MG63 (cell line): ENCODE results near the gene CFAP45. TPM values are rescaled to one million over a fixed set of nuclear protein-coding genes. Genes with fewer than 3 reads are reported as not detected.
"Not testable (repeated sequence)": the region's sequence is repeated elsewhere in the genome, so short reads cannot be mapped to it uniquely, and the experiment has no call there.

Experiments used
- DNase-seq: peaks from one replicate; pipeline ENCODE4 v3.0.0-alpha.2; 2020
- H3K27me3 ChIP-seq: fragments of 250-450 bp; sonication (Bioruptor Pico); 2 replicates; pipeline ENCODE4 v1.5.1; 2020; ENCODE audit warnings: mild to moderate bottlenecking, moderate library complexity
- H3K36me3 ChIP-seq: fragments of 250-450 bp; sonication (Bioruptor Pico); 2 replicates; pipeline ENCODE4 v1.5.1; 2020; ENCODE audit warnings: mild to moderate bottlenecking, moderate library complexity
- H3K4me3 ChIP-seq: fragments of 250-450 bp; sonication (Bioruptor Pico); 2 replicates; pipeline ENCODE4 v1.5.1; 2020; ENCODE audit warnings: mild to moderate bottlenecking, moderate library complexity
- H3K9me3 ChIP-seq: fragments of 250-450 bp; sonication (Bioruptor Pico); 2 replicates; pipeline ENCODE4 v1.5.1; 2020; ENCODE audit warnings: mild to moderate bottlenecking, moderate library complexity
- total RNA-seq: library from RNA; depleted of rRNA; stranded (reverse); fragments of >200 nt; shearing (Covaris generic); gene quantifications from 2 replicates; pipeline ENCODE4 v1.2.3, GENCODE V29; 2014; ENCODE audit warnings: low replicate concordance

CFAP45 gene
- total RNA-seq, 1 experiment from 2014 or later: 0.10 TPM

DNA sequence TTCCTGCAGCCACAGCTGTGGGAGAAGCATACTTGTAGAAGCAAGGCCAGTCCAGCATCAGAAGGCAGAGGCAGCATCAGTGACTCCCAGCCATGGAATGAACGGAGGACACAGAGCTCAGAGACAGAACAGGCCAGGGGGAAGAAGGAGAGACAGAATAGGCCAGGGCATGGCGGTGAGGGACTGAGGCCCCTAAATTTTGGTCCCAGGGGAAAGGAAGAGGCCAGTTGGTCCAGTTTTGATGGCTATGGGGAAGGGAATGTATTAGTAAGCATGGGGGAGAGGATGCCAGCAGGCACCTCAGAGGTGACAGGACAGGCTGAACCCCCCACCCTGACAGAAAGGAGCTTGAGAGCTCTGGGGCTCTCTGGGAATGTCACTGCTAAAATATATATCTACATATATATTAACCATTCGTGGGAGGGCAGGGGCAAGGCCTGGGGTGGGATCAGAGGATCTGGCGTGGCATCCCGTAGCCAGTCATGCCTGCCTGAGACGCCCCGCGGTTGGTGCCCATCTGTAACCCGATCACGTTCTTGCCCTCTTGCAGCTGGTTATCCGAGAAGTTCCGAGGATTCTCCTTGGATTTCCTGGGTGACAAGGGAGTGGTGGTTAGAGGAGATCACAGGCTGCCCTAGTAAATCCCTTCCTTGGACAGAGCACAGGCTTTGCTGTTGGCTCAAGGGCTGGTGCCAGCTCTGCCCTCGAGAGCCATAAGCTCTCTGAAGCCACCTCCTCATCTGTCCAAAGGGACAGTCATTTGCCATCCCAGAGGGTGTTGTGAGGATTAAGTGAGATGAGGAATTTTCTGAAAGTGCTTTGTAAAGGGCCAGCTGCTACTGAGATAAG lies 18.6 kb upstream of the CFAP45 start:
- Histone ChIP-seq H3K9me3 (no peaks in the 10 kb centered on the region), H3K4me3 (no peak overlapping the region), H3K27me3 (no peaks in the 10 kb centered on the region), H3K36me3 (peaks cover 85% of the 10 kb centered on the region)
- DNase-seq: no peak

DNA sequence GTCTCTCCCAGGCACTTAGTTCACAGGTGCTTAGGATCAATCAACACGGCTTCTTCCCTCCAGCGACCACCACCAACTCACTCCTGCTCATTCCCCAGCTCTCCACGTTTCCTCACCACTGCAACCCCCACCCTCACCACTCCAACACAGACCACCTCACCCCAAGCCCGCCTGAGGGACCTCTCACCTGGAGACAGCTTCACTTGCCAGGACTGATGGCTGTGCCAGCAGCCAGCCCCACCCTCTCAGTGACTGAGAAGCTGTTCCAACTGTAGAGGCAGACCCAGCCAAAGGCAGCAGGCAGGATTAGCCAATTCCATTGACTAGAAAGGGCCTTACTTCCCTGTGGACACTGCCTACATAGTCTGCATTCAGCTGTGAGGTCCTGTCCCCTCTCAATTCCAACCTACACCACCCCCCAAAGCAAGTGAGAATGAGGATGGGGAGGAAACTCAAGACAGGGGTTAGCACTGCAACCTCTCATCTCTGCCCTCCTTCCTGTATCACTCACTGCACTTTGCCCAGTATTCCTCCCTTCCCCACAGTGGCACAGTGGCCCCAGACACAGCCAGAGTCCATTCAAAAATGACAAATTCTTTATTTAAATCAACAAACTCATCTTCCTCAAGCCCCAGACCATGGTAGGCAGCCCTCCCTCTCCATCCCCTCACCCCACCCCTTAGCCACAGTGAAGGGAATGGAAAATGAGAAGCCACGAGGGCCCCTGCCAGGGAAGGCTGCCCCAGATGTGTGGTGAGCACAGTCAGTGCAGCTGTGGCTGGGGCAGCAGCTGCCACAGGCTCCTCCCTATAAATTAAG lies 17.8 kb upstream of the CFAP45 start:
- no peak overlapping the region for H3K4me3 ChIP-seq
- H3K9me3 ChIP-seq: no peaks in the 10 kb centered on the region
- H3K27me3 ChIP-seq: no peaks in the 10 kb centered on the region
- peak; percentile 14 for DNase-seq
- H3K36me3 ChIP-seq: peaks cover 77% of the 10 kb centered on the region

DNA sequence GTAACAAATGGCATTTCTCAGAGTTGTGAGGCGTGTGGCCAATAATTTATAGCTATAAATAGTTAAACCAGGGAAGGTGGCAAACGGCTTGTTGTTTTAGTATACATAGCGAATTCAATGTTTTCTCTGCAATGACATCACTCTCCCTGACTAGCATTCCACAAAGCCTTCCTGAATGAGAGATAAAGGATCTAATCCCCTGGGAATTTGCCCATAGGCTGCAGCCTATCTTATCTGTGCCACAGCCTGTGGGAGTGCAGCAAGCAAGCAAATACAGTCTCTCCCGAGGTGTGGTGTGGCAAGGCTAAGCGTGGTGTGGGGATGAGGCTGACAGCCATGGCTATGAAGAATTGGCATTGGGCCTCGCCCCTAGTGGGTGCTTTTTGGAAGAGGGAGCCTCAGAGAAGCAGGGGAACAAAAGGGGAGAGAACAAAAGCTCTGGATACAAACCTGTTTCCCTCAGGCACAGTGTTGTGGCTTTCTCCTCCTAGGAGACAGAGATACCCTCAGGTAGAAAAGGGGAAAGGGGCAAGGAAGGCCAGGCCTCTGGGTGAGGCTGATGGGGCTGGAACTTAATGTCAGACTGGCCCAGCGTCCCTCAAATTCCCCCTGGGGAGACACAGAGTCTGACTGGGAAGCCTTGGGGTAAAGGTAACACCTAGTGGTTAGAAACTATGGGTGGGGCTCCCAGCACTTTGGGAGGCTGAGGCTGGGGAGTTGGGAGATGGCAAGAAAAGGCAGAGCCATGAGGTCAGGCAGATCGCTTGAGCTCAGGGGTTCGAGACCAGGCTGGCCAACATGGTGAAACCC lies 16.5 kb upstream of the CFAP45 start:
- peak; percentile 86 for DNase-seq
- H3K36me3 ChIP-seq: peaks cover 64% of the 10 kb centered on the region
- H3K27me3 ChIP-seq: no peaks in the 10 kb centered on the region
- H3K9me3 ChIP-seq: no peaks in the 10 kb centered on the region
- H3K4me3 ChIP-seq: no peak overlapping the region

DNA sequence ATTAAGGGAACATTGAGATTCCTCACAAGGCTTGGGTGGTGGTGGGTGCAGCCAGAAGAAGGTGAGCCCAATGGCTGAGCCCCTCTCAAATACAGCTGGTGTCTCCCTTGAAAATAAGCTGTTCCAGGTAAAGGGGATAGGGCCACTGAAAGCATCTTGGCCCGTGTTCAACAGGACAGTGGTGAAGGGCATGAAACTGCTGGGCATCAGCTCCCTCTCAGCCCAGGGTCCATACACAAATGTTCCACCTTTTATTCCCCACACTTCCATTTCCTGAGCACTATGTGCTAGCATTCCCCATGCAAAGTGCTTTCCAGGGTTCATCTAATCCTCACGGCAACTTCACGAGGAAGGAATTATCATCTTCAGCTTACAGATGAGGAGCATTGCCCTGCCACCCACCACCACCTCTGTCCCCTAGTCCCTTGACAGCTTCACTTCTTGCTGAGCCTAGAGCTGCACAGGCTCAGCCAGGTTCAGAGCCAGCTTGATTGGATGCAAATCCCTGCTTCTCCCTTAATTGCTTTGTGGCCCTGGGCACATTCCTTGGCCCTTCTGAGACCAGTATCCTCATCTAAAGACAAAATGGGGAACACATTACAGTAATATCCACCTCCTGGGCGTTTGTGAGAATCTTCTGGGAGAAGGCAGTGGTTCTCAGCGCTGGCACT lies 15.7 kb upstream of the CFAP45 start:
- no peaks in the 10 kb centered on the region for H3K27me3 ChIP-seq
- no peak for DNase-seq
- peaks cover 56% of the 10 kb centered on the region for H3K36me3 ChIP-seq
- H3K9me3 ChIP-seq: no peaks in the 10 kb centered on the region
- H3K4me3 ChIP-seq: no peak overlapping the region

DNA sequence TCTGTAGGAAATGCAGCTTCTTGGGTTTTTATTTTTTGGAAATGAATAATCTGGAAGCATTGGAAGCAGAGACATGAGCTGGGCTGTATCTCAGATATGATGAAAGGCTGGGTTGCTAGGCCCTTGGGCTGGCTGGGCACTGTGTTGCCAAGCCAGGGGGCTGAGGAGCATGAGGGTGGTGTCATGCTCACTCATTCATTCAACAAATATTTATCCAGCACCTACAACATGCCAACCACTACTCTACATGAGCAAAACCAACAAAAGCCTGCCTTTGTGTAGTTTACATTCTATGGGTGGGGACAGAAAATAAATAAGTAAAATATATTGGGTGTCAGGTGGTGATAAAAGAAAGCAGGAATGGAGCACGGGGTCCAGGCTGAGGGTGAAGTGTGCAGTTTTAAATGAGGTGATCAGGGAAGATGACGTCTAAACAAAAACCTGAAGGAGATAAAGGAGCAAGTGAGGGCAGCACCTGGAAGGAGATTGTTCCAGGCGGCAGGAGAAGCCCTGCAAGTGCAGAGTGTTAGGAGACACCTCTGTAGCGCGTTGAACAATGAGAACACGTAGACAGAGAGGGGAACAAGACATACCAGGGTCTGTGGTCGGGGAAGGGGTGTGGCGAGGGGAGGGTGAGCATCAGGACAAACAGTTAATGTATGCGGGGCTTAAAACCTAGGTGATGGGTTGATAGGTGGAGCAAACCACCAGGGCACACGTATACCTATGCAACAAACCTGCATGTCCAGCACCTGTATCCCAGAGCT lies 14.5 kb upstream of the CFAP45 start:
- DNase-seq: no peak
- Histone ChIP-seq H3K4me3 (no peak overlapping the region), H3K27me3 (no peaks in the 10 kb centered on the region), H3K9me3 (no peaks in the 10 kb centered on the region), H3K36me3 (peaks cover 44% of the 10 kb centered on the region)

DNA sequence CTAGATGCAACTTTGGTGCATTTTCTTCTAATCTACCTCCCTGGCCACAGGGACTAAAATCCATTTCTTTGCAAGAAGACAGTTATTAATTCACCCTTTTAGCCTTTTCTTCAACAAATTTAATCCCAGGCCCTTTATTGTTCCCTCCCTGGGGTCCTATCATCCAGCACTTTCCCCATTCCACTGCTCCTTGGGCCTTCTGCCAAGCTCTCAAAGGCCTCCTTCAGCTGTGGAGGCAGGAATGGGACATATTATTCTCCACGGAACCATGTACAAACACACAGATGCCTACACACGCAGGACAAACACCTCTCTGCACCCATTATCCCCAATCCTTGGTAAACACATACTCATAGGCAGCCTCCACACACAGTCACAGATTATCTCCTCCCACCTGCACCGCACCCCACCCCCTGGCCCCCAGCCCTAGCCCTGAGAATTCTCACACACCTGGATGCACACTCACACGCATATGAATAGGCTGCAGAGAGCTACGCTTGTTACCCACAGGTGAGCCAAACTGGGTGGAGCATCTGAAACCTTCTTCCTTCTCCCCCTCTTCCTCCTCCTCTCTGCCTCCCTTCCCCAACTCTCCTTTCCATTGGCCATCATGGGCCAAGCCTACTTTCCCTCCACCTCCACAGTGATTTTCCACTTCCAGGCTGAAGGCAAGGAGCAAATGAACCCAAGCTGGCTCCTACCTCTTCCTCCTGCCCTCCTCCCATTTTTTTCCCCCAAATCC lies 13.7 kb upstream of the CFAP45 start:
- H3K36me3 ChIP-seq: peaks cover 36% of the 10 kb centered on the region
- no peaks in the 10 kb centered on the region for H3K9me3 ChIP-seq
- DNase-seq: no peak
- no peak overlapping the region for H3K4me3 ChIP-seq
- no peaks in the 10 kb centered on the region for H3K27me3 ChIP-seq

DNA sequence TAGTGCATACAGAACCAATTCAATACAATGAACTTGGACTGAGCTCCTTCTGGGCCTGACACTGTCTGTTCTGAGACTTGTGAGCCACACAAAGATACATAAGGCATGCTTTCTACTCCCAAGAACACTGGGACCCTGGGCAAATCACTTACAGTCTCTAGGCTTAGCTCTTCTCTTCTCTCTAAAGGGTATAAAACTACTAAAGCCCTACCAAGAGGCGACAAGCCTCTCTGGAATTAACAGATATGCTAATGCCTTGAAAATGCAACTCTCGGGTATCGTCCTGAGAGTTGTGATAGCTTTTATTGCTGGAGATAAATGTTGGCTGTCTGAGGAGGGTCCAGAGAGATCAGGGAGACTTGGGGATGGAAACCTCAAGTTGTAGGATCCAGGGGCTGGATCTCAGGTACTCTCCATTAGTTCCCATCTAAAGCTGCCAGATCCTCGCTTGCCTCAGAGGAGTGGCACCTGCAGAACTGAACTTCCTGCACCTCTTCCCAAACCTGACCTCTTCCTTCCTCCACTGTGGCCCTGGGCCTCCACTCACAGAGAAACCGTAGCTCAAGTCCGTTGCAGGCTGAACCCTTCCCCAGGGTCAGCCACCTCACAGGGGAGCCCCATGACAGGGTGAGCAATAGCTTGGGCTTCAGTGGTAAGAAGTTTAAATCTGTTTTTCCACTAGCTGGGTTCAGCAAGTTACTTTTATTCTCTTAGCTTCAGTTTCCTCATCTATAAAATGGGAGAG lies 11.5 kb upstream of the CFAP45 start:
- Histone ChIP-seq H3K4me3 (no peak overlapping the region), H3K36me3 (peaks cover 14% of the 10 kb centered on the region), H3K9me3 (no peaks in the 10 kb centered on the region), H3K27me3 (no peaks in the 10 kb centered on the region)
- DNase-seq: no peak

DNA sequence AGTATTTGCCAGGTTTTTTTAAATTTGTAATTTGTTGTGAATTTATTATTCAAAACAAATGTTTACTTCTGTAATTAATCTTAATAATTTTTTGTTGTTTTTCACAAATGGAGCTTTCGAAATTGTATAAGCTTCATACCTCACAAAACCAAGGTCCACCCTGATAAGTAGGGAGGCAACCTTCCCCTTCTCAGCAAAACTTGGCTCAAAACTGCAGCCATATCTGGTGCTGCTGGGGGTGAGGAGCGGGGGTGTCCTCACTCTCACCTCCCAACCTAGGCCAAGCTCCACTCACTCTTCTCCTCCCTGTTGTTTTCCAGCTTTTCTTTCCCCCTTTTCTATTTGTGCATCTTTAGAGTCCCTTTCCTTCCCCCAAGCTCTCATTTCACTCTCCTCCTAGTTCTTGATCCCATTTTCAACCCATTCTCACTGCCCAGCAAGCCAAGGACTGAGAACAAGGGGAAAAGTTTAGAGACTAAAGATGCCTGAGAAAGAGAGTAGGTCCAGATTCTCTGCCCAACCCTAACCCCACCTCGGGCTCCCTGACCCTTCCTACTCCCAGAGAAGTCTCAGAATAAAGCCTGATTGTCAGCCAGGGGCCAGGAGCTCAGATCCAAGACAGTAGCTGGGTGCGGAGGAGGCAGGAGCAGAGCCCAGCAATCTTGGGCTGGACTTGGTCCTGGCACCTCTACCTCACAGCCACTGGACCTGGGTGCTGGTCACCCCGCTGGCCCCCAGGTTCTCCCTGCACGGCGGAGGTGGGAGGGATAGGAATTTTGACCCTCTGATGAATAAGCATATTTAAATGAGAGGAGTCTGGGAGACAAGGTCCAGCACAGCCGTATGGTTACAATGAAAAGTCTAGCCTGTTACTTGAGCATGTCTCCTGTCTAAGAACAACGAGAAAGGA lies 8.3 kb upstream of the CFAP45 start:
- no peak for DNase-seq
- no peaks in the 10 kb centered on the region for H3K27me3 ChIP-seq
- peaks cover 6% of the 10 kb centered on the region for H3K9me3 ChIP-seq
- H3K36me3 ChIP-seq: no peaks in the 10 kb centered on the region
- no peak overlapping the region for H3K4me3 ChIP-seq

DNA sequence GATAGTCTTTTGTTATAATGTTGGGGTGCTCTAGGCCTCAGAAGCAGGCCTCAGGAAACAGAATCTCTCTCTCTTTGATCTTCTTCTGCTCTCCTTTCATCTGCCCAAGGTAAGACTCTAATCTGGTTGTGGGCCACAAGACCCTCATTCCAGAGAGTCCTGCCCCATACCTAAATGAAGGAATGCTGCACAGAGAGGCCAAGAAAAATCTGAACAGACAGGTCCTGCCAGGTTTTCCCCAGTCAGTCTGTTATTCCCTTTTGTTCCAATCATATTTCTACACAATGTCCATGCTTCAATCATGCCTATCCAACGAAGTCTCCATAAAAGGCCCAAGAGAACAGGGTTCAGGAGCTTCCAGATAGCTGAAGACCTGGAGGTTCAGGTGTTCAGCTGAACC lies 7.0 kb upstream of the CFAP45 start:
- no peak overlapping the region for H3K4me3 ChIP-seq
- no peaks in the 10 kb centered on the region for H3K27me3 ChIP-seq
- H3K9me3 ChIP-seq: peaks cover 6% of the 10 kb centered on the region
- H3K36me3 ChIP-seq: no peaks in the 10 kb centered on the region
- DNase-seq: no peak

DNA sequence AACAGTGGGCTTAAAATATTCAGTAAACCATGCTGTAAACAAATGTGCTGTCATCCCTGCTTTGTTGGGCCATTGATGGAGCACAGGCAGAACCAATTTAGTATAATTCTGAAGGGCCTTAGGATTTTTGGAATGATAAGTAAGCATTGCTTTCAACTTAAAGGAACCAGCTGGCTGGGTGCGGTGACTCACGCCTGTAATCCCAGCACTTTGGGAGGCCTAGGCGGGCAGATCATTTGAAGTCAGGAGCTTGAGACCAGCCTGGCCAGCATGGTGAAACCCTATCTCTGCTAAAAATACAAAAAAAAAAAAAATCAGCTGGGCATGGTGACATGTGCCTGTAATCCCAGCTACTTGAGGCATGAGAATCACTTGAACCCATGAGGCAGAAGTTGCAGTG lies 4.1 kb upstream of the CFAP45 start:
- not testable (repeated sequence) for H3K4me3 ChIP-seq, H3K36me3 ChIP-seq, H3K9me3 ChIP-seq, DNase-seq, H3K27me3 ChIP-seq

DNA sequence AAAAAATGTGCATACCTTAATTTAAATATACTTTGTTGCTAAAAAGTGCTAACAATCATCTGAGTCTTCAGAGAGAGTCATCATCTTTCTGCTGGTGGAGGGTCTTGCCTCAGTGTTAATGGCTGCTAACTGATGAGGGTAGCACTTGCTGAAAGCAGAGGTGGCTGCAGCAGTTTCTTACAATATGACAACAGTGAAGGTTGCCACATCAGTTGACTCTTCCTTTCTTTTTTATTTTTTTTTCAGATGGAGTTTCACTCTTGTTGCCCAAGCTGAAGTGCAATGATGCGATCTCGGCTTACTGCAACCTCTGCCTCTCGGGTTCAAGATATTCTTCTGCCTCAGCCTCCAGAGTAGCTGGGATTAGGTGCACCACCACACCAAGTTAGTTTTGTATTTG lies 2.6 kb upstream of the CFAP45 start:
- Histone ChIP-seq H3K4me3 (no peak overlapping the region), H3K9me3 (peaks cover 6% of the 10 kb centered on the region), H3K36me3 (no peaks in the 10 kb centered on the region), H3K27me3 (no peaks in the 10 kb centered on the region)
- no peak for DNase-seq

DNA sequence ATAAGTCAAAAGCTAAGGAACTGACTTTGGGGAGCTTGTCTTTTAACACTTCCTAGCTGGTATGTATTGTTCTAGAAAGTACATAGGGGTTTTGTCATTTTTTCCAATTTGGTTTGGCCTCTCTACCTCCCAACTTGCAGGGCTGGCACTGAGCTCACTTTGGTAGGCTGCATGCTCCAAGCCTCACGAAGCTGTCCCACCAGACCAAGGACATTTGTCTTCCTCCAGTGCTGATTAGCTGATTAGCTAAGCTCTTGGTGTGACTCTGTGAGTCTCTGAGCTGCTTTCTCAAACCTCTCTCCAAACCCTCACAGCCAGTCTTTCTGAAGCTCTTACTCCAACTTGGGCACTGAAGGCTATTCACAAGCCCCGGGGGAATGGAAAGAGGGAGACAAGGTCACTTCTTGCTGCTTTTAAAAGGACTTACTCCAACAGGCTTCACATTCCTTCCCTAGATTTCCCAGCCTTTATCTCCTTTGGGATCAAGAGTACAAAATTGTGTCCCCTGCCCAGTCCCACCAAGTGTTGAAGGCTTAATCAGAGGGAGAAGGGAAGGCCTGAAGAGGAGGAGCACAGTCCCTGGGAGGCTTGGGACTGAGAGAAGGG lies 893 bp upstream of the CFAP45 start:
- no peaks in the 10 kb centered on the region for H3K27me3 ChIP-seq
- peaks cover 6% of the 10 kb centered on the region for H3K9me3 ChIP-seq
- no peak for DNase-seq
- H3K36me3 ChIP-seq: no peaks in the 10 kb centered on the region
- H3K4me3 ChIP-seq: no peak overlapping the region

DNA sequence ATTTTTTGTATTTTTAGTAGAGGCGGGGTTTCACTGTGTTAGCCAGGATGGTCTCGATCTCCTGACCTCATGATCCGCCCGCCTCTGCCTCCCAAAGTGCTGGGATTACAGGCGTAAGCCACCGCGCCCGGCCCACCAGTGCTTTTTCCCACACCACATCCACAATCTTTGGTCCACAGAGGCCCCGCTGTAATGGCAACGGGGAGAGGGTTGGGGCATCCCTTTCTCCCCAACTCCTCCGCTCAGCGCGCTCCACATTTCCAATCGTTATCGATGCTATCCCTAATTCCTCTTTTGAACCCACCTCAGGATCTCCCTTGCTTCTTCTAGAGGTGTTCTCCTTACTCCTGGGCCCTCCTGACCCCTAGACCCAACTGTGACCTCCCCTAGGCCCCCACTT lies 331 bp downstream of the CFAP45 start:
- not testable (repeated sequence) for H3K4me3 ChIP-seq, DNase-seq, H3K36me3 ChIP-seq, H3K27me3 ChIP-seq, H3K9me3 ChIP-seq

DNA sequence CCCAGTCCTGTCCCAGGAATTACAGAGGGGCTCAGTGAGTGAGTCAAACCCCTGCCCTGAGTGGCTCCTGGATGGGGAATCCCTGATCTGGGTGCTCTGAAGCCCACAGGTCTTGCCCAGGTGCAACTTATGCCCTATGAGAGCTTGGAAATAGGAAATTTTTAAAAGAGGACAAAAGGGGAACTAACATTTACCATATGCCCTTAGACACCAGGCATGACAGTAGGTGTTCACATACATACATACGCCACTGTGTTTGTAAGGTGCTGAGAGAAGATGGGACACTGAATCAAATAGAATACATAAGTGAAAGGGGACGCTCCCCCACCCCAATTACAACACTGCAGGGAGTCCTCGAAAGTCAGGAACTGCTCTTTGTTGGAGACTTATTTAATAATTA lies 1.4 kb downstream of the CFAP45 start:
- Histone ChIP-seq H3K36me3 (no peaks in the 10 kb centered on the region), H3K9me3 (peaks cover under 1% of the 10 kb centered on the region), H3K4me3 (no peak overlapping the region), H3K27me3 (no peaks in the 10 kb centered on the region)
- DNase-seq: no peak
